GM23338 (cell line): ENCODE data around the gene RAB5B.

Experiments used
- CREB1 ChIP-seq: fragments of 250-450 bp; sonication (Bioruptor Pico); IDR thresholded peaks from 2 replicates; pipeline ENCODE4 v1.5.0; 2020; ENCODE audit warnings: low read depth, mild to moderate bottlenecking, moderate library complexity
- CTCF ChIP-seq, 2 experiments: fragments of 200-600 bp in 1 of 2; sonication (generic) in 1 of 2; conservative IDR thresholded peaks; 2 replicates each; pipeline versions ENCODE4 v1.5.1 to v1.6.1; 2016 to 2017; ENCODE audit warnings: antibody characterized with exemption in 2 of 2, low read depth in 2 of 2, mild to moderate bottlenecking in 2 of 2, moderate library complexity in 1 of 2
- EZH2 ChIP-seq: fragments of 200-600 bp; sonication (generic); IDR thresholded peaks from one replicate; pipeline ENCODE4 v1.8.0; 2017; ENCODE audit warnings: antibody characterized with exemption, mild to moderate bottlenecking, low read depth; ENCODE audit not compliant: unreplicated experiment
- EZH2phosphoT487 ChIP-seq: fragments of 200-600 bp; sonication (generic); IDR thresholded peaks from one replicate; pipeline ENCODE4 v1.8.1; 2018; ENCODE audit warnings: antibody characterized with exemption; ENCODE audit not compliant: unreplicated experiment
- JUNB ChIP-seq: IDR thresholded peaks from one replicate; pipeline ENCODE4 v1.6.1; 2016; ENCODE audit warnings: antibody characterized with exemption; ENCODE audit not compliant: unreplicated experiment
- NANOG ChIP-seq: IDR thresholded peaks from 2 replicates; pipeline ENCODE4 v1.6.1; 2016; ENCODE audit warnings: antibody characterized with exemption, borderline replicate concordance
- POLR2AphosphoS5 ChIP-seq: IDR thresholded peaks from 2 replicates; pipeline ENCODE4 v1.6.1; 2016; ENCODE audit warnings: antibody characterized with exemption, low read depth
- REST ChIP-seq: IDR thresholded peaks from one replicate; pipeline ENCODE4 v1.6.1; 2018; ENCODE audit warnings: antibody characterized with exemption; ENCODE audit not compliant: unreplicated experiment
- ZNF114 ChIP-seq: fragments of 250-450 bp; sonication (Bioruptor Pico); IDR thresholded peaks from 2 replicates; pipeline ENCODE4 v1.5.0; 2020; ENCODE audit warnings: mild to moderate bottlenecking, moderate library complexity

- no peak for TF ChIP-seq CTCF (conservative IDR thresholded peaks at IDR 0.05; ENCODE audit: low read depth in 2 of 2)
- TF ChIP-seq POLR2AphosphoS5: peak; percentile 92
- no peak for TF ChIP-seq EZH2
- no peak for TF ChIP-seq JUNB
- TF ChIP-seq REST: no peak
- no peak for TF ChIP-seq NANOG
- TF ChIP-seq EZH2phosphoT487: no peak
- no peak for TF ChIP-seq CREB1 (CRISPR knock-in tag)
- TF ChIP-seq ZNF114: no peak
These were observed 23.0 kb downstream of the RAB5B start, which contains the start of gene SUOX for GRCh38 chr12:55996715-55997534.
